ENCODE results near the gene TRPM6.
"Not testable (repeated sequence)": the region's sequence is repeated elsewhere in the genome, so short reads cannot be mapped to it uniquely, and the experiment has no call there.

The TRPM6 gene

GRCh38 chr9:74887041-74887980 is at the start of gene TRPM6:
TRPM6 (minus strand) TSS chr9:74887921; CDS start chr9:74887856, 65 bp downstream.
- in situ Hi-C loops (cut with HindIII; ENCODE audit: low pct_unique_long_range_greater_than_20kb, low sequenced_read_pairs), result no loop called here
- peak in 1 of 2 experiments; percentile 63 for DNase-seq (ENCODE audit: low read depth in 1 of 2, low spot score in 1 of 2)
- TF ChIP-seq JUND (IDR thresholded peaks at IDR 0.05; ENCODE audit: low read depth), result no peak

DNA sequence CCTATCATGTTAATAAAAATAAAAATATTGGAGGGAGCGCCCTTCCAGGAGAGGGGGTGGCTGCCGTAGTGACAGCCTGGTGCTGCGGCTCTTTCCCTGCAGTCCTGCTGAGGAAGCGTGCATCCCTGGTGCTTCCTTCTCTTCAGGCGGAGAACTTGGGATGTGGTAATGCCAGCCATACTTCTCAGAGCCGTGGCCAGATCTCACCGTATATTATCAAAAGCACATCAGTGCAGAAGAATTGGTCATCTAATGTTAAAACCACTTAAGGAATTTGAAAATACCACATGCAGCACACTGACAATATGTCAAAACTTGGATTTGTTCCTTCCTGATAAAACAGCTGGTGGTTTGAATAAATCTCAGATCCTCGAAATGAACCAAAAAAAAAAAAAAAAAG is 47.3 kb upstream of the TRPM6 start:
- in situ Hi-C loops (cut with HindIII; ENCODE audit: low pct_unique_long_range_greater_than_20kb, low sequenced_read_pairs), result no loop called here
- no peak for TF ChIP-seq JUND (IDR thresholded peaks at IDR 0.05; ENCODE audit: low read depth)
- DNase-seq (ENCODE audit: low read depth in 1 of 2, low spot score in 1 of 2), result no peak

DNA sequence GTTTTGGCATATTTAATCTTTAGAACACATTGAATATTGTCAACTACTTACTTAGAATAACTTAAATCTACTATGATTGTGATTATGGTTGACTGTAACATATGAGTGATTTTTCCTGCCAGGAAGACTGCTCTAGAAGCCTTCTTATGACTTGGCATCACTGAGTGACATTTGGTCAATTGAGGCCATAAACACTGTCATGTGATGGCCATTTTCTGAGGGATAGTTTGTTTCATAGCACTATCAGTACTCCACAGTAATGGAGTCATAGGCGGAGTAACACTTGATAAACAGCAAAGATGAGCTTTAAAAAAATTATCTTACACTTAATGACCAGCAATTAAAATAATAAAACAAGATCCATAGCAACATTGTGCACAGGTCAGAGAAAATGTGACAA is 34.0 kb upstream of the TRPM6 start:
- no peak for TF ChIP-seq JUND (IDR thresholded peaks at IDR 0.05; ENCODE audit: low read depth)
- in situ Hi-C loops (cut with HindIII; ENCODE audit: low pct_unique_long_range_greater_than_20kb, low sequenced_read_pairs), result no loop called here
- DNase-seq (ENCODE audit: low read depth in 1 of 2, low spot score in 1 of 2), result no peak

- in situ Hi-C loops (cut with HindIII; ENCODE audit: low pct_unique_long_range_greater_than_20kb, low sequenced_read_pairs), result no loop called here
- no peak for DNase-seq (ENCODE audit: low read depth in 1 of 2, low spot score in 1 of 2)
- no peak for TF ChIP-seq JUND (IDR thresholded peaks at IDR 0.05; ENCODE audit: low read depth)
Observed at GRCh38 chr9:74920944-74921626, 33.4 kb upstream of the TRPM6 start.

GRCh38 chr9:74910036-74910435 is 22.3 kb upstream of the TRPM6 start:
- no peak for DNase-seq (ENCODE audit: low read depth in 1 of 2, low spot score in 1 of 2)
- no peak for TF ChIP-seq JUND (IDR thresholded peaks at IDR 0.05; ENCODE audit: low read depth)
- in situ Hi-C loops (cut with HindIII; ENCODE audit: low pct_unique_long_range_greater_than_20kb, low sequenced_read_pairs), result no loop called here

GRCh38 chr9:74908665-74909064 is 20.9 kb upstream of the TRPM6 start:
- in situ Hi-C loops (cut with HindIII; ENCODE audit: low pct_unique_long_range_greater_than_20kb, low sequenced_read_pairs), result no loop called here
- no peak for DNase-seq (ENCODE audit: low read depth in 1 of 2, low spot score in 1 of 2)
- TF ChIP-seq JUND (IDR thresholded peaks at IDR 0.05; ENCODE audit: low read depth), result no peak

GRCh38 chr9:74907085-74907484 is 19.4 kb upstream of the TRPM6 start:
- in situ Hi-C loops (cut with HindIII; ENCODE audit: low pct_unique_long_range_greater_than_20kb, low sequenced_read_pairs), result no loop called here
- TF ChIP-seq JUND (IDR thresholded peaks at IDR 0.05; ENCODE audit: low read depth), result no peak
- no peak for DNase-seq (ENCODE audit: low read depth in 1 of 2, low spot score in 1 of 2)

DNA sequence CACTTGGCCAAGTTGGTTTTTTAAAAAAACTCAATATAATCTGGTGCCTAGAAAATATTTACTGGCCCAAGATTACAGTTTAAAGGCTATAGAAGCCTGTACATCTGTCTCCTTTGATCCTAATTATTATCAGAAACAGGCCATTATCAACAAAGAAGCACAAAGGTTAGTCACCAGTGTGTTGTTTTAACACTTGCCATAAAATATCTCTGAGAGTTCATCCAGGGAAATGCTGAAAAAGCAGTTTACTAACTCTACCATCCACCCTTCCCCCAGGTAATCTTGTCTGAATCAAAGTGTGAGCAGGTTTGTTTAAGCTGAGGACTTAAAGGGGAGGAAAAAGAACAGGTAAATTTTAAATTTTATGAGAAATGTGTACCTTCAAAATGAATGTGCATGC is 13.3 kb upstream of the TRPM6 start:
- in situ Hi-C loops (cut with HindIII; ENCODE audit: low pct_unique_long_range_greater_than_20kb, low sequenced_read_pairs), result no loop called here
- DNase-seq (ENCODE audit: low read depth in 1 of 2, low spot score in 1 of 2), result no peak

GRCh38 chr9:74888449-74888848 is 728 bp upstream of the TRPM6 start:
- DNase-seq (ENCODE audit: low read depth in 1 of 2, low spot score in 1 of 2); in situ Hi-C loops (cut with HindIII; ENCODE audit: low pct_unique_long_range_greater_than_20kb, low sequenced_read_pairs): not testable (repeated sequence)

More for the DNA sequence above, 13.3 kb upstream of the TRPM6 start:
- TF ChIP-seq JUND (IDR thresholded peaks at IDR 0.05; ENCODE audit: low read depth), result no peak

GRCh38 chr9:74887981-74888370 is 255 bp upstream of the TRPM6 start:
- TF ChIP-seq JUND (IDR thresholded peaks at IDR 0.05; ENCODE audit: low read depth), result no peak
- in situ Hi-C loops (cut with HindIII; ENCODE audit: low pct_unique_long_range_greater_than_20kb, low sequenced_read_pairs), result no loop called here
- DNase-seq (ENCODE audit: low read depth in 1 of 2, low spot score in 1 of 2), result no peak

DNA sequence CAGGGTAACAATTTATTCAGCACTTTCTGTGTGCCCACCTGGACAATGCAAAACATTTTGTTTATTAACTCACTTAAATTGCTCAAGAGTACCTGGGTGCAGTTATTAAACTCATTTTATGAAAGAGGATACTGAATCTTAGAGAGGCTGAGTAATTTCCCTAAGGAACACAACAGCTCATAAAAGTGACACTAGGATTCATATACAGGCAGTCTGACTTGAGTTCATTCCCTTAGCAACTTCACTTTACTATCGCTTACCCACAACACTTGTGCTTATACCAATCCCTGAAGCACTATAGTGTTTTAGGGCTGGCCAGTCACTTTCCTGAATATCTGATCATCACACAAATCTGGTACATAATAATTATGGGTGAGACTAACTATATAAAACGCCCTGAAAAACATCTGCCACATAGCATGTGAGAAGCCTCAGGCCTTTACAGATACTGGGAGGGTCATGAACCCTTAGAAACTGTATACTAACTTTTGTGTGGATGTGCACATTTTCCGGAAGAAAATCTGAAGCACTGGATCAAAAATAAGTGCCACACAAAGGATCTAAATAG is 11.3 kb downstream of the TRPM6 start:
- in situ Hi-C loops (cut with HindIII; ENCODE audit: low pct_unique_long_range_greater_than_20kb, low sequenced_read_pairs), result no loop called here
- TF ChIP-seq JUND (IDR thresholded peaks at IDR 0.05; ENCODE audit: low read depth), result no peak
- DNase-seq (ENCODE audit: low read depth in 1 of 2, low spot score in 1 of 2), result no peak

GRCh38 chr9:74875656-74876055 is 12.1 kb downstream of the TRPM6 start:
- no peak for DNase-seq (ENCODE audit: low read depth in 1 of 2, low spot score in 1 of 2)
- TF ChIP-seq JUND (IDR thresholded peaks at IDR 0.05; ENCODE audit: low read depth), result no peak
- in situ Hi-C loops (cut with HindIII; ENCODE audit: low pct_unique_long_range_greater_than_20kb, low sequenced_read_pairs), result no loop called here

DNA sequence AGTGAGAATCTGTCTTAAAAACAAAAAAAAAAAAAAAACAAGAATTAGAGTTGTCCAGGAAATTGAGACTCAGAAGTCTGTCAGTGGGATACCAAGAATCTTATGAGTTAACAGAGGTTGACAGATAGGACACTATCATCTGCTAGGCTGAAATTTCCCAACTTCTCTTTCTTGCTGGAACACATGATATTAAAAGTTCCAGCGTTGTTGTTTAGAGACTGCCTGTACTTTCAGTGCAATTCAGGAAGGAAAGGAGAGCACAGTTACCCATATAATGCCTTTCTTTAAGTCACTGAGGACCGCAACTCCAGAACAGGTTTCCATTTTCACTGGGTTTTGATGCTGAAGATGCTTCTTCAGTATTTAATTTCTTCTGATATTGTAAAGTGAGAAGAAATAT is 13.5 kb downstream of the TRPM6 start:
- no peak for TF ChIP-seq JUND (IDR thresholded peaks at IDR 0.05; ENCODE audit: low read depth)
- no peak for DNase-seq (ENCODE audit: low read depth in 1 of 2, low spot score in 1 of 2)
- in situ Hi-C loops (cut with HindIII; ENCODE audit: low pct_unique_long_range_greater_than_20kb, low sequenced_read_pairs), result no loop called here
